PC-3 (cell line): ENCODE measurements around the gene KIRREL1. TPM values are rescaled to one million over a fixed set of nuclear protein-coding genes. Genes with fewer than 3 reads are reported as not detected.

Source experiments
- ATAC-seq: fragments of 200-7000 bp; cut with Tn5 transposase; 2 replicates; pipeline ENCODE4 v1.9.1; 2020; ENCODE audit warnings: mild to moderate bottlenecking, moderate library complexity
- BruUV-seq: library from RNA; stranded (reverse); fragments of 400-500 nt; replicated peaks from 2 replicates; lab custom pipeline; 2021; lab: Mats Ljungman, UMichigan
- CTCF ChIA-PET: fragments of 300-600 bp; sonication (Branson Sonifier 250); formaldehyde crosslinking; loops from one replicate; lab custom pipeline; 2022; ENCODE audit warnings: antibody characterized with exemption; lab: Charles Lee
- POLR2A ChIA-PET: fragments of 300-600 bp; sonication (Branson Sonifier 250); formaldehyde crosslinking; loops from one replicate; lab custom pipeline; 2022; ENCODE audit warnings: antibody characterized with exemption; ENCODE audit not compliant: unreplicated experiment; lab: Charles Lee
- DNase-seq: peaks from one replicate; pipeline ENCODE4 v3.0.0-alpha.2; 2015
- H2AFZ ChIP-seq: fragments of 300-600 bp; sonication (generic); 2 replicates; pipeline ENCODE4 v1.6.0; 2016; ENCODE audit warnings: antibody characterized with exemption, low read length
- H3F3A ChIP-seq: fragments of 300-600 bp; sonication (generic); one replicate; pipeline ENCODE4 v1.6.0; 2017; ENCODE audit warnings: antibody characterized with exemption, low read length, control low read depth, mild to moderate bottlenecking; ENCODE audit not compliant: unreplicated experiment
- H3K27ac ChIP-seq: fragments of 300-600 bp; sonication (generic); 2 replicates; pipeline ENCODE4 v1.5.1; 2016; ENCODE audit warnings: mild to moderate bottlenecking, low read length
- H3K27me3 ChIP-seq: fragments of 300-600 bp; sonication (generic); 2 replicates; pipeline ENCODE4 v1.6.1; 2016; ENCODE audit warnings: low read length, mixed read lengths
- H3K36me3 ChIP-seq: fragments of 300-600 bp; sonication (generic); 2 replicates; pipeline ENCODE4 v1.6.1; 2016; ENCODE audit warnings: low read depth, mixed run types, low read length, mixed read lengths
- H3K4me1 ChIP-seq: fragments of 300-600 bp; sonication (generic); 2 replicates; pipeline ENCODE4 v1.5.1; 2016; ENCODE audit warnings: low read length; ENCODE audit not compliant: insufficient read depth
- H3K4me2 ChIP-seq: fragments of 300-600 bp; sonication (generic); 2 replicates; pipeline ENCODE4 v1.6.0; 2016; ENCODE audit warnings: low read length
- H3K4me3 ChIP-seq: fragments of 300-600 bp; sonication (generic); 2 replicates; pipeline ENCODE4 v1.5.1; 2016; ENCODE audit warnings: mild to moderate bottlenecking, low read length, mixed read lengths
- H3K79me2 ChIP-seq: fragments of 300-600 bp; sonication (generic); 2 replicates; pipeline ENCODE4 v1.6.1; 2017; ENCODE audit warnings: low read length, mixed read lengths
- H3K9ac ChIP-seq: fragments of 300-600 bp; sonication (generic); 2 replicates; pipeline ENCODE4 v1.6.0; 2016; ENCODE audit warnings: mild to moderate bottlenecking, low read length
- H3K9me2 ChIP-seq: fragments of 300-600 bp; sonication (generic); replicated peaks from 2 replicates; pipeline ENCODE4 v1.6.1; 2016; ENCODE audit warnings: mixed run types, low read length, mixed read lengths
- H3K9me3 ChIP-seq: fragments of 300-600 bp; sonication (generic); 2 replicates; pipeline ENCODE4 v1.6.1; 2016; ENCODE audit warnings: low read length, mixed read lengths
- H4K20me1 ChIP-seq: fragments of 300-600 bp; sonication (generic); 2 replicates; pipeline ENCODE4 v1.6.1; 2016; ENCODE audit warnings: low read length, mixed read lengths
- EZH2 ChIP-seq: fragments of 300-600 bp; sonication (generic); IDR thresholded peaks from one replicate; pipeline ENCODE4 v1.6.1; 2017; ENCODE audit warnings: antibody characterized with exemption, mild to moderate bottlenecking, low read length; ENCODE audit not compliant: unreplicated experiment
- EZH2phosphoT487 ChIP-seq: fragments of 300-600 bp; sonication (generic); IDR thresholded peaks from 2 replicates; pipeline ENCODE4 v1.6.1; 2018; ENCODE audit warnings: mild to moderate bottlenecking, antibody characterized with exemption, low read length, borderline replicate concordance
- intact Hi-C: fragments of 100-400 bp; cut with micrococcal nuclease; formaldehyde crosslinking; loops from 2 replicates; pipeline ENCODE4 v1.9.0; 2023
- total RNA-seq: library from RNA; depleted of rRNA; stranded (reverse); fragments of >200 nt; gene quantifications from 2 replicates; pipeline ENCODE4 v1.2.3, GENCODE V29; 2014
- TF ChIP-seq, protein P1 (sequence below): fragments of 300-600 bp; sonication (generic); conservative IDR thresholded peaks from 2 replicates; pipeline ENCODE4 v1.5.1; 2017; ENCODE audit warnings: antibody characterized with exemption, low read depth, mild to moderate bottlenecking, low read length

KIRREL1 gene
- total RNA-seq, 1 experiment from 2014 or later, result 49.8 TPM

DNA sequence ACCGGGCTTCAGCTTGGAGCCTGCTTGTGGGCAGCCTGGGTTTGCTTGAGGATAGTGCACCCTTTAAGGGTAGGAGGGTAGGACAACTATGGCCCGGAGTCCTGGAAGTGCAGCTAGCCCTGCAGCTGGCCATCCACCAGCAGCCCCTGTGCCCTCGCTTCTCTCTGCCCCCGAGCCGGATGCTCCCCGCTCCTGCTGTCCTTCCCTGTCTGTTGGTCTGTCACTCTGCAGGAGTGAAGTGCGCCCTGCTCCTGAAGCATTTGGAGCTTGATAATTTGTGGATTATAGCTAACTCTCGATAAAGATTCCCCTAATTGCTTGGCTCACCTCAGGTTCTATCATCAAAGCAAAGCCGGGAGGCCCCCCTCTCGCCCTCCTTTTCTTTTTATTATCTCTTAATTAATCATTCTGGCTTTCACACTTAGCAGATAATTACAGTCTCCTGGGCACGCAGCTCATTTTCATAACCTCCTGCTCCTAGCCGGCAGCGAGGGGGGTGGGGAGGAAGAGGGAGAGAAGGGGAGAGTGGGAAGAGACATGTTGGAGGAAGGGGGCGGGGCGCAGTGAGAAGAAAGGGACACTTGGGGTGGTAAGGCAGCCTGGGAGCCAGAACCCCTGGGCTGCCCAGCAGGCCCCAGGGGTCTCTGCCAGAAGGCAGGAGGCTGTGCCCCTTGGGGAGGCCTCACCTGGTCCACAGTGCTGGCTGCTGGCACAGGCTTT is 14.4 kb downstream of the KIRREL1 start:
- no peak overlapping the region for H3K27ac ChIP-seq
- H3K36me3 ChIP-seq, result no peaks in the 10 kb centered on the region
- H3K79me2 ChIP-seq, result peaks cover 98% of the 10 kb centered on the region

DNA sequence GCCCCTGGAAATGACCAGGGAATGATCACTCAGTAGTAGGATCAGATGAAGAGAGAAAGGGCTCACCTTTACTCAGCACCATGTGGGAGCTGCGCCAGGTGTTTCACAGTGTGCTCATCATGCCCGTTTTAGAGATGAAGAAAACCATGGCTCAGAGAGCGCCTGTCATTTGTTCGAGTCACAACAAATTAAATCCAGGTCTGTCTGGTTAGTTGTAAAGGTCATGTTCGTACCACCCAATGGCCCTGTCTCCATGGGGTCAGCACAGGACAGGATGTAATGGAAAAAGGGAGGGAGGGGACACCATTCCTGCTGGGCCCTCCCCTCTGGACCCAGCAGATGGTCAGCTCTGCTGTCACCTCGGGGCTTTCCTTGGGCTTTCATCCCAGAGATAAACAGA is 15.2 kb downstream of the KIRREL1 start:
- POLR2A ChIA-PET, result no interaction called here
- Histone ChIP-seq H3K9me3 (no peaks in the 10 kb centered on the region), H3K9me2 (no peaks in the 10 kb centered on the region), H3K27me3 (no peaks in the 10 kb centered on the region), H2AFZ (no peak overlapping the region), H3F3A (peaks cover 4% of the 10 kb centered on the region), H3K4me1 (peaks cover 51% of the 10 kb centered on the region), H3K9ac (no peak overlapping the region), H4K20me1 (no peaks in the 10 kb centered on the region), H3K4me2 (peak overlapping the region; percentile 83; the same call in 1 of the 2 replicates), H3K27ac (peak overlapping the region; percentile 86), H3K36me3 (no peaks in the 10 kb centered on the region), H3K4me3 (no peak overlapping the region), H3K79me2 (peaks cover 98% of the 10 kb centered on the region)
- no TSS peak for BruUV-seq
- DNase-seq, result peak; percentile 74
- no peak for ATAC-seq
- intact Hi-C loops, result no loop called here
- CTCF ChIA-PET, result no interaction called here
- TF ChIP-seq, protein P1, sequence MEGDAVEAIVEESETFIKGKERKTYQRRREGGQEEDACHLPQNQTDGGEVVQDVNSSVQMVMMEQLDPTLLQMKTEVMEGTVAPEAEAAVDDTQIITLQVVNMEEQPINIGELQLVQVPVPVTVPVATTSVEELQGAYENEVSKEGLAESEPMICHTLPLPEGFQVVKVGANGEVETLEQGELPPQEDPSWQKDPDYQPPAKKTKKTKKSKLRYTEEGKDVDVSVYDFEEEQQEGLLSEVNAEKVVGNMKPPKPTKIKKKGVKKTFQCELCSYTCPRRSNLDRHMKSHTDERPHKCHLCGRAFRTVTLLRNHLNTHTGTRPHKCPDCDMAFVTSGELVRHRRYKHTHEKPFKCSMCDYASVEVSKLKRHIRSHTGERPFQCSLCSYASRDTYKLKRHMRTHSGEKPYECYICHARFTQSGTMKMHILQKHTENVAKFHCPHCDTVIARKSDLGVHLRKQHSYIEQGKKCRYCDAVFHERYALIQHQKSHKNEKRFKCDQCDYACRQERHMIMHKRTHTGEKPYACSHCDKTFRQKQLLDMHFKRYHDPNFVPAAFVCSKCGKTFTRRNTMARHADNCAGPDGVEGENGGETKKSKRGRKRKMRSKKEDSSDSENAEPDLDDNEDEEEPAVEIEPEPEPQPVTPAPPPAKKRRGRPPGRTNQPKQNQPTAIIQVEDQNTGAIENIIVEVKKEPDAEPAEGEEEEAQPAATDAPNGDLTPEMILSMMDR, result no peak
- no peak for TF ChIP-seq EZH2phosphoT487
- TF ChIP-seq EZH2, result no peak

More for the DNA sequence above, 14.4 kb downstream of the KIRREL1 start:
- H3K9ac ChIP-seq, result no peak overlapping the region
- CTCF ChIA-PET, result no interaction called here
- no peaks in the 10 kb centered on the region for H3K27me3 ChIP-seq
- POLR2A ChIA-PET, result no interaction called here
- no TSS peak for BruUV-seq
- DNase-seq (no peak), ATAC-seq (no peak)
- H3K4me3 ChIP-seq, result no peak overlapping the region
- H4K20me1 ChIP-seq, result no peaks in the 10 kb centered on the region
- H2AFZ ChIP-seq, result no peak overlapping the region
- H3K4me1 ChIP-seq, result peaks cover 51% of the 10 kb centered on the region
- intact Hi-C loops, result no loop called here
- H3K9me2 ChIP-seq, result no peaks in the 10 kb centered on the region
- no peaks in the 10 kb centered on the region for H3K9me3 ChIP-seq
- peak overlapping the region; percentile 83; the same call in 1 of the 2 replicates for H3K4me2 ChIP-seq
- TF ChIP-seq EZH2phosphoT487, result no peak
- TF ChIP-seq, protein P1, result no peak
- no peak for TF ChIP-seq EZH2
- H3F3A ChIP-seq, result peaks cover 4% of the 10 kb centered on the region

DNA sequence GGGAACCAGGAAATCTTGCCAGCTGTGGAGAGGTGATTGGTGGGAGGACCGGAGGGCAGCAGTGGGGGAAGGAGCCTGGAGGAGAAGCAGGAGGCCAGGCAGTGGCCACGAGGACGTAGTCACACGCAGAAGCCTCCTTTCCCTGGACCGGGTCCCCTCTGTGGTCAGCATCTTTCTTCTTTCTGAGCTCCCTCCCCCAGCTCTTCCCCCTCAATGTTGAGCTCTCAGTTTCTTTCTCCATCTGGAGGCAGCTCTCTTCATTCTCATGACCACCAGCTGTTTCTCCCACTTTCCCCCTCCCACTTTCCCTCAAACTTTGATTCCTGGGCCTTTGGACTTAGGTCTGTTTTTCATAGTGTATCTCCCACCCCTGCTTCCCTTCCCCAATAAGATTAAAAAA is 18.3 kb downstream of the KIRREL1 start:
- H3K4me1 ChIP-seq, result peaks cover 58% of the 10 kb centered on the region

More for the DNA sequence above, 18.3 kb downstream of the KIRREL1 start:
- DNase-seq, result no peak
- Histone ChIP-seq H3K27ac (no peak overlapping the region), H3K9ac (no peak overlapping the region), H2AFZ (no peak overlapping the region), H3K9me3 (no peaks in the 10 kb centered on the region), H3K79me2 (peaks cover 87% of the 10 kb centered on the region), H3K9me2 (no peaks in the 10 kb centered on the region), H3K36me3 (no peaks in the 10 kb centered on the region), H3K4me2 (peak overlapping the region; percentile 83), H3K27me3 (no peaks in the 10 kb centered on the region), H3F3A (peaks cover 4% of the 10 kb centered on the region), H4K20me1 (no peaks in the 10 kb centered on the region), H3K4me3 (no peak overlapping the region)
- intact Hi-C loops, result no loop called here
- ChIA-PET POLR2A (interaction anchor here (0.6 kb wide), 1 partner anchor 25 kb away, joined by 9 read pairs; no protein-coding TSS in a partner anchor), CTCF (no interaction called here)
- no peak for TF ChIP-seq EZH2
- no peak for TF ChIP-seq EZH2phosphoT487
- TF ChIP-seq, protein P1, result no peak
- BruUV-seq, result no TSS peak
- ATAC-seq, result no peak
